Activated CD4-positive, alpha-beta T cell treated with anti-CD3 and anti-CD28 coated beads for 36 hours (primary cell): ENCODE data around the gene FMN1. TPM values are rescaled to one million over a fixed set of nuclear protein-coding genes. Genes with fewer than 3 reads are reported as not detected.
"Not testable (repeated sequence)": the region's sequence is repeated elsewhere in the genome, so short reads cannot be mapped to it uniquely, and the experiment has no call there.

ENCODE experiments used
- ATAC-seq: fragments of 200-7000 bp; cut with Tn5 transposase; one replicate; pipeline ENCODE4 v1.10.0; 2021; ENCODE audit warnings: mild to moderate bottlenecking, moderate library complexity
- CTCF ChIA-PET: fragments of 350-600 bp; sonication (Branson Sonifier 250); formaldehyde crosslinking; loops from one replicate; lab custom pipeline; 2021; ENCODE audit warnings: antibody characterized with exemption; lab: Charles Lee
- POLR2A ChIA-PET: fragments of 350-600 bp; sonication (Branson Sonifier 250); formaldehyde crosslinking; loops from one replicate; lab custom pipeline; 2021; ENCODE audit warnings: antibody characterized with exemption, inconsistent platforms; lab: Charles Lee
- DNase-seq: peaks from one replicate; pipeline ENCODE4 v3.0.0-alpha.2; 2020
- H3K27ac Mint-ChIP-seq: one replicate; pipeline ENCODE4 v1.8.0; 2021; ENCODE audit warnings: mixed read lengths
- H3K27me3 Mint-ChIP-seq: one replicate; pipeline ENCODE4 v1.8.0; 2021; ENCODE audit warnings: mixed read lengths
- H3K36me3 Mint-ChIP-seq: one replicate; pipeline ENCODE4 v1.8.0; 2021; ENCODE audit warnings: low read depth, mixed read lengths
- H3K4me1 Mint-ChIP-seq: one replicate; pipeline ENCODE4 v1.8.0; 2021; ENCODE audit warnings: mixed read lengths
- H3K4me3 Mint-ChIP-seq: one replicate; pipeline ENCODE4 v1.8.0; 2021; ENCODE audit warnings: mild to moderate bottlenecking, moderate library complexity, mixed read lengths
- H3K9me3 Mint-ChIP-seq: one replicate; pipeline ENCODE4 v1.8.0; 2021; ENCODE audit warnings: low read depth, mixed read lengths
- intact Hi-C, 2 experiments: fragments of 100-400 bp; cut with DNase I in 1 of 2; cut with micrococcal nuclease in 1 of 2; formaldehyde crosslinking; loops; one replicate each; pipeline versions ENCODE4 v1.14.2 to v1.15.1; 2022 to 2024; cut with DNase I, micrococcal nuclease
- total RNA-seq, 2 experiments: library from RNA; stranded (reverse); gene quantifications; one replicate each; pipeline ENCODE4 v1.2.3, GENCODE V29; 2021

FMN1 gene
- total RNA-seq, 2 experiments from 2014 or later = 0.09 to 0.21 TPM

- Mint-ChIP-seq H3K4me1 (no peaks in the 10 kb centered on the region), H3K4me3 (no peak overlapping the region), H3K36me3 (no peaks in the 10 kb centered on the region), H3K27ac (no peak overlapping the region), H3K9me3 (no peaks in the 10 kb centered on the region), H3K27me3 (peaks cover 1% of the 10 kb centered on the region)
- intact Hi-C loops = no loop called here
- ATAC-seq (no peak), DNase-seq (no peak)
- ChIA-PET POLR2A (no interaction called here), CTCF (interaction anchor here (1.1 kb wide), 1 partner anchor 191 kb away, joined by 3 read pairs; no protein-coding TSS in a partner anchor)
Measured at GRCh38 chr15:32856753-32857152, 337.8 kb downstream of the FMN1 start.

- CTCF ChIA-PET = interaction anchor here (1.0 to 1.2 kb wide), 3 partner anchors 8 to 190 kb away, joined by 3 to 4 read pairs (median 3); no protein-coding TSS in a partner anchor
- H3K4me3 Mint-ChIP-seq = no peak overlapping the region
- ATAC-seq = no peak
- DNase-seq = no peak
- no peaks in the 10 kb centered on the region for H3K4me1 Mint-ChIP-seq
- no peaks in the 10 kb centered on the region for H3K9me3 Mint-ChIP-seq
- POLR2A ChIA-PET = no interaction called here
- H3K27ac Mint-ChIP-seq = no peak overlapping the region
- H3K36me3 Mint-ChIP-seq = no peaks in the 10 kb centered on the region
- peaks cover 1% of the 10 kb centered on the region for H3K27me3 Mint-ChIP-seq
- intact Hi-C loops = no loop called here
Measured at GRCh38 chr15:32855942-32856341, 338.6 kb downstream of the FMN1 start.

GRCh38 chr15:32853592-32853991, 340.9 kb downstream of the FMN1 start:
- ATAC-seq = no peak
- intact Hi-C loops = no loop called here
- H3K9me3 Mint-ChIP-seq = no peaks in the 10 kb centered on the region
- H3K27ac Mint-ChIP-seq = no peak overlapping the region
- H3K27me3 Mint-ChIP-seq = no peaks in the 10 kb centered on the region
- H3K4me3 Mint-ChIP-seq = no peak overlapping the region
- no peaks in the 10 kb centered on the region for H3K36me3 Mint-ChIP-seq
- ChIA-PET CTCF (interaction anchor here (1.1 kb wide), 1 partner anchor 10 kb away, joined by 5 read pairs; no protein-coding TSS in a partner anchor), POLR2A (no interaction called here)
- DNase-seq = no peak
- H3K4me1 Mint-ChIP-seq = no peaks in the 10 kb centered on the region

- Mint-ChIP-seq H3K9me3 (no peaks in the 10 kb centered on the region), H3K36me3 (no peaks in the 10 kb centered on the region), H3K27me3 (no peaks in the 10 kb centered on the region), H3K4me1 (no peaks in the 10 kb centered on the region), H3K4me3 (no peak overlapping the region), H3K27ac (no peak overlapping the region)
- DNase-seq (no peak), ATAC-seq (no peak)
- POLR2A ChIA-PET = no interaction called here
- intact Hi-C loops = no loop called here
- CTCF ChIA-PET = no interaction called here
Measured at GRCh38 chr15:32852771-32853170, 341.7 kb downstream of the FMN1 start.

GRCh38 chr15:32852017-32852416, 342.5 kb downstream of the FMN1 start:
- intact Hi-C loops = no loop called here
- POLR2A ChIA-PET = no interaction called here
- ATAC-seq (no peak), DNase-seq (no peak)
- no peak overlapping the region for H3K4me3 Mint-ChIP-seq
- no peaks in the 10 kb centered on the region for H3K27me3 Mint-ChIP-seq
- no peak overlapping the region for H3K27ac Mint-ChIP-seq
- no peaks in the 10 kb centered on the region for H3K36me3 Mint-ChIP-seq
- H3K9me3 Mint-ChIP-seq = no peaks in the 10 kb centered on the region
- no peaks in the 10 kb centered on the region for H3K4me1 Mint-ChIP-seq
- CTCF ChIA-PET = interaction anchor here (0.7 to 1.9 kb wide), 2 partner anchors 9 to 12 kb away, joined by 3 to 5 read pairs; no protein-coding TSS in a partner anchor

GRCh38 chr15:32851572-32851971, 342.9 kb downstream of the FMN1 start:
- CTCF ChIA-PET = interaction anchor here (0.7 to 1.9 kb wide), 2 partner anchors 8 to 12 kb away, joined by 3 to 5 read pairs; no protein-coding TSS in a partner anchor
- DNase-seq (no peak), ATAC-seq (no peak)
- intact Hi-C loops = no loop called here
- Mint-ChIP-seq H3K4me1 (no peaks in the 10 kb centered on the region), H3K4me3 (no peak overlapping the region), H3K27ac (no peak overlapping the region), H3K36me3 (no peaks in the 10 kb centered on the region), H3K27me3 (no peaks in the 10 kb centered on the region), H3K9me3 (no peaks in the 10 kb centered on the region)
- POLR2A ChIA-PET = no interaction called here

GRCh38 chr15:32849769-32850668, 344.5 kb downstream of the FMN1 start:
- no peak for ATAC-seq
- Mint-ChIP-seq H3K36me3 (no peaks in the 10 kb centered on the region), H3K4me3 (no peak overlapping the region), H3K27me3 (no peaks in the 10 kb centered on the region), H3K4me1 (no peaks in the 10 kb centered on the region), H3K27ac (no peak overlapping the region), H3K9me3 (no peaks in the 10 kb centered on the region)
- CTCF ChIA-PET = interaction anchor here (1.9 kb wide), 1 partner anchor 10 kb away, joined by 5 read pairs; no protein-coding TSS in a partner anchor
- DNase-seq = no peak
- POLR2A ChIA-PET = no interaction called here
- intact Hi-C loops = loop anchor here in 1 of 2 experiments (10.0 kb wide), 1 partner anchor 145 kb away; no protein-coding TSS in a partner anchor

GRCh38 chr15:32846671-32847070, 347.8 kb downstream of the FMN1 start:
- H3K4me3 Mint-ChIP-seq, H3K9me3 Mint-ChIP-seq, H3K27me3 Mint-ChIP-seq, H3K4me1 Mint-ChIP-seq, H3K27ac Mint-ChIP-seq, ATAC-seq, DNase-seq, H3K36me3 Mint-ChIP-seq, POLR2A ChIA-PET: not testable (repeated sequence)
- CTCF ChIA-PET = interaction anchor here (0.6 kb wide), 1 partner anchor 200 kb away, joined by 3 read pairs; no protein-coding TSS in a partner anchor
- intact Hi-C loops = loop anchor here in 1 of 2 experiments (10.0 kb wide), 1 partner anchor 148 kb away; no protein-coding TSS in a partner anchor

- CTCF ChIA-PET = interaction anchor here (0.5 to 3.3 kb wide), 18 partner anchors 10 to 288 kb away, joined by 3 to 19 read pairs (median 3); no protein-coding TSS in a partner anchor
Measured at GRCh38 chr15:32844118-32844711, 350.3 kb downstream of the FMN1 start.

GRCh38 chr15:32843219-32843815, 351.2 kb downstream of the FMN1 start:
- DNase-seq (no peak), ATAC-seq (no peak)
- Mint-ChIP-seq H3K4me3 (no peak overlapping the region), H3K27me3 (peaks cover 4% of the 10 kb centered on the region), H3K27ac (no peak overlapping the region), H3K36me3 (no peaks in the 10 kb centered on the region), H3K4me1 (no peaks in the 10 kb centered on the region), H3K9me3 (no peaks in the 10 kb centered on the region)
- intact Hi-C loops = loop anchor here (5.0 to 10.0 kb wide), 3 partner anchors 149 to 181 kb away; no protein-coding TSS in a partner anchor
- ChIA-PET POLR2A (interaction anchor here (0.6 kb wide), 1 partner anchor 128 kb away, joined by 3 read pairs; no protein-coding TSS in a partner anchor), CTCF (interaction anchor here (0.5 to 3.3 kb wide), 15 partner anchors 8 to 181 kb away, joined by 3 to 19 read pairs (median 3); no protein-coding TSS in a partner anchor)

More at GRCh38 chr15:32844118-32844711, 350.3 kb downstream of the FMN1 start:
- Mint-ChIP-seq H3K4me1 (no peaks in the 10 kb centered on the region), H3K9me3 (no peaks in the 10 kb centered on the region), H3K27me3 (peaks cover 4% of the 10 kb centered on the region), H3K27ac (no peak overlapping the region), H3K4me3 (no peak overlapping the region), H3K36me3 (no peaks in the 10 kb centered on the region)
- intact Hi-C loops = loop anchor here (5.0 to 10.0 kb wide), 3 partner anchors 148 to 182 kb away; no protein-coding TSS in a partner anchor
- ATAC-seq (no peak), DNase-seq (no peak)
- POLR2A ChIA-PET = no interaction called here

GRCh38 chr15:32842081-32842480, 352.4 kb downstream of the FMN1 start:
- no peak overlapping the region for H3K27ac Mint-ChIP-seq
- no peak overlapping the region for H3K4me3 Mint-ChIP-seq
- H3K9me3 Mint-ChIP-seq = no peaks in the 10 kb centered on the region
- intact Hi-C loops = loop anchor here (5.0 to 10.0 kb wide), 3 partner anchors 150 to 180 kb away; no protein-coding TSS in a partner anchor
- H3K27me3 Mint-ChIP-seq = peaks cover 4% of the 10 kb centered on the region
- no peaks in the 10 kb centered on the region for H3K4me1 Mint-ChIP-seq
- no peak for DNase-seq
- no peaks in the 10 kb centered on the region for H3K36me3 Mint-ChIP-seq
- no peak for ATAC-seq
- ChIA-PET POLR2A (no interaction called here), CTCF (interaction anchor here (0.7 kb wide), 1 partner anchor 868 kb away, joined by 3 read pairs; no protein-coding TSS in a partner anchor)
